GM15510 (cell line): Measurements from ENCODE around the gene SMYD3.

Experiments
- POLR2A ChIP-seq: IDR thresholded peaks from 3 replicates; pipeline ENCODE4 v1.6.1; 2011; ENCODE audit warnings: borderline replicate concordance; ENCODE audit not compliant: insufficient read length; ENCODE audit errors: extremely low read depth

SMYD3 gene

GRCh38 chr1:246332078-246332477, 175.0 kb downstream of the SMYD3 start:
- TF ChIP-seq POLR2A = no peak

DNA sequence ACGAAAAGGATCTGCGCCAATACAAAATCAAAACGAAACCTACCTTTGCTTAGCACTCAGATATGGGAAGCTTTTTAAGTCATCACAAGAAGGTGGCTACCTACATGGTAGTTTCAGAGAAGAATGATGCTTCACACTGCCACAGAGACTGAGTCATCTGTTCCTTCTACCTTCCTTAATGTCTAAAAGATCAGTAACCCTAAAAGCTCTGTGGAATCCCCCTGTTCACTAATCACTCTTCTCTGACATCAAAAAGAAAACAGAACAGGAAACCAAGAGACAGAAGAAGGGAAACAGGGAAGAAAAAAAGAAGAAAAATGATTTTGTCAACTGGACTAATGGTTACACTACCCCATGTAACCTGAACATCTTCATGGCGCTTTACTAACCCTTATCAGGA, 177.2 kb downstream of the SMYD3 start:
- TF ChIP-seq POLR2A = no peak

DNA sequence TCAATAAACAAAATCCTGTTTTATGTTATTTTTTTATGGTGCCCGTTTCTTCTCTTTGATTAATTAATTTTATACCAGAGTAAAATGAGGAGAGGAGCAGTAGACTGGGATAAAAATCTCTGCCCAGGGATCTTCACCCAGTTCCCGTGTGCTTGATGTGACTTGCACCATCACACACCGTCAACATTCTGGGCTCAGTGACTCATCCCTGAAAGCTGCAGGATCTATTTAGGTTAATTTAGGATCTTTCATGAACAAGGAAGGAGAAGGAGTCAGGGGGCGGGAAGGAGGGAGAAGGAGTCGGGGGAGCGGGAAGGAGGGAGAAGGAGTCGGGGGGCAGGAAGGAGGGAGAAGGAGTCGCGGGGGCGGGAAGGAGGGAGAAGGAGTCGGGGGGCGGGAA, 182.4 kb downstream of the SMYD3 start:
- TF ChIP-seq POLR2A = no peak

DNA sequence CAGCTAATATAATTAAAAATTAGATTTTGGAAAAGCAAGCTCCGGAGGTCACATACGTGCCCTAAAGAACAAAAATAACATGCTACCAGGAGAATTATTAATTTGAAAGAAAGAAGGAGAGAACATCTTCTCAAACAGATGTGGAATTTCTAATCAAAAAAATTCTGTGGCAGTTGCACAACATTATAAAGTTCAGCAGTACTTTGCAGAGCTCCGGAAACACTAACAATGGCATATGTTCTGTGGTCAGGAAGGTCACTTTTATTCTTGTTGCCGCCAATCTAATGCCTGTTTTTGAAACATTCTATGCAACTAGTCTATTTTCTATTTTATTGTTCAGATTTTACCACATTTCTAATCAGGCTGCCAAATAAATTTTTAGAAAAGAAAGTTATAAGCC, 186.8 kb downstream of the SMYD3 start:
- no peak for TF ChIP-seq POLR2A

DNA sequence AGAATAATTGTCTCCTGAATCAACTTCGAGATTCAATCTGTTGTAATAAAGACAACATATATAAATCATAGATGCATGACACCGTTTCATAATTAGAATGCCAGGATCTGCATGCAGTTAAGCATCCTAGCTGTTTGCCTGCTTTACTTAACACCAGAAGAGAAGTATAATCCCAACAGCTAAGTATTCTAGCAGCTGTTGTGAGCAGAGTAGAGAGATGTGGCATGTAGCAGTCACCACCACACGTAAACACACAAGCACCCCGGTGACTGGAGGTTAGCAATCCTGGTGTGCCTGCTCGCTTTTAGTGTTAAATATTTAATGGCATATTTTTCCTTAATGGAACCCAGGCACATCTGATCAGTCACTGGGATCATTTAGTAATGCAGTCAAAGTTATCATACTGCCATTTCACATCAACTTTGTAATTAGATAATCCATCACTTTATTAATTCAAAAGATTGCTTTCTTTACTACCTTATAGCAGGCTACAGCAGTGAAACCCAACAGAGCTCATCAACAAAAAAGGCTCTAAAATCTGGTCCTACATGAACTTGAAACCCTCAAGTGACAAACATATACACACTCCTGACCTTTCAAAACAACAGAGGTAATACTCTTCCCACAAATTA, 187.9 kb downstream of the SMYD3 start:
- no peak for TF ChIP-seq POLR2A

DNA sequence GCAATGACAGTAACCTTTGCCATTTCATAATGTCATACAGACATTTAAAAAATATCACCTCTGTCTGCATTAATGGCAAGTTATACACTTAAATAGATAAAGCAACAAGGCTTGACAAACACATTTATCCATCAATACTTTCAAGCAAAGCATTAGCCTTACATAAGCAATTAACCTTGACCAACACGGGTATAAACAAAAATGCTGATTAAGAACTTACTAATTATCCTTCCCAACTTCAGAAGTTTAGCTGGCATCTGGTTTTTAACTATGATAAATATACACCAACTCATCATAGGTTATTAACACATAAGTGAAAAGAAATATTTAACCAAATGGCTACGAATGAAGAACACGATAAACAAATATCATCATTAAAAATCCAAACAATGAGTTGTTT, 188.5 kb downstream of the SMYD3 start:
- no peak for TF ChIP-seq POLR2A

- no peak for TF ChIP-seq POLR2A
Observed at GRCh38 chr1:246318036-246318359, 189.1 kb downstream of the SMYD3 start.

DNA sequence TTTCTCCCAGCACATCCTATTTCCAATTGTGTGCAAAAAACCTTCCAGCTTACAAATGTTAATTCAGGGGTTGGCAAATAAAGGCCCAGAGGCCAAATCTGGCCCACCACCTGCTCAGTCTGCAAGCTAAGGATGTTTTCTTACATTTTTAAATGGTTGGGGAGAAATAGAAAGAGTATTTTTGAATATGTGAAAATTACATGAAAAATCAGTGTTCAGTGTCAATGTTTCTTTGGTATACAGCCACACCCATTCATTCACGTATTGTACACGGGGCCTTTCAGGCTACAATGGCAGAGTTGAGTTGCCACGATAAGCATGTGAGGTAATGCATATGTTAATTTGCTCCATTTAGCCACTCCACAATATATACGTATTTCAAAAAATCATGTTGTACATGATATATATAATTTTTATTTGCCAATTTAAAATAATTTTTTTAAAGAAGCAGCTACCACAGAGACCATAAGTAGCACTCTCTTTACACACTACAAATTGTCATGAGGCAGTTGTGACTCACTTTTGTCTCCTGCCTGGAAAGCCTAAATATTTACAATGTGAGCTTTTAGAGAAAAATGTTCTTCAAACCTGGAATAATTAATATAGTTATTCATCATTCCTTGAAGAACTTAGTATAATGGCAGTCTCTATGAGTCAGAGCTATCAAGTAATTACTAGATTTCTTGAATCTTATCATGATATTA, 189.6 kb downstream of the SMYD3 start:
- TF ChIP-seq POLR2A = no peak

DNA sequence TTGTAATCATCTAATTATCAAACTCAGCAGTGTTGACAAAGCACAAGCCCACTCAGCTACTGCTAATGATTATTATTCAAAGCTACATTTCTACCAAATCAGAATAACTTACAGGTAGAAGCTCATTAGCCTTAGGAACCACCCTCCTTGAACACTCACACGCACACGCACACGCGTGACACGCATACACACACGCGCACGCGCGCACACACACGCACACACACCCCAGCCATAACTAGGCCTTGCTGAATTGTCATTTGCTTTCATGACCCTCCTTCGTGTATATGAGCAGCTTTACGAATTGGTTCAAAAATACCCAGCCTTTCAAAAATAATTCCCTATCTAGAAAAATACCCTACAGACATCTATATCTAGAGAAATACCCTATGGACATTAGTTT, 195.6 kb downstream of the SMYD3 start:
- no peak for TF ChIP-seq POLR2A

DNA sequence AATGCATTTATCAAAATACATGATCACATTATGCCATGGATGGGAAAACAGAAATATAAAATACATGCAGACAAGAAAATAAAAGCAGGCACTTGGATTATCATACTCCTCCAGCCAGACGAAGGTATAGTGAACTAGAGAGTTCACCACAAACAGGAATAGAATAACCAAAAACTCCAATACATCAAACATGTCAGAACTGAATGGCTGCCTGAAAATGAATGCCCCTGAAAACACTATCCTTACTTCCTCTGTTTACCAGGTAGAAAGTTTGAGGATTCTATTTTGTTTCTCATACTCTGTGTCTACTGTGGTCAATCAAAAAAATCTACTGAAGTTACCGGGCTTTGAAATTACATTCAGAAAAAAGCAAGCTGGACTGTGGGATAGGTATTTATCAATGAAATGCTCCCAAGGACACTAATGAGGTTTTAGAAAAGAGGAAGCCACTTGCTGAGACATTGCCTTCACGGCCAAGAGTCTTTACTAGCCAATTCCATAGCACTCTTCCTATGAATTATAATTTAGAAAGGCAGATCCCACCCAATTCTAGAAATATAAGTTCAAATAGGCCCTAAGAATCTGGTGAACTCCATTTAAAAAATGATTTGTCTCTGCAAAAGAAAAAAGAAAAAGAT, 197.7 kb downstream of the SMYD3 start:
- no peak for TF ChIP-seq POLR2A

- TF ChIP-seq POLR2A = no peak
Observed at GRCh38 chr1:246308533-246309075, 198.5 kb downstream of the SMYD3 start.

DNA sequence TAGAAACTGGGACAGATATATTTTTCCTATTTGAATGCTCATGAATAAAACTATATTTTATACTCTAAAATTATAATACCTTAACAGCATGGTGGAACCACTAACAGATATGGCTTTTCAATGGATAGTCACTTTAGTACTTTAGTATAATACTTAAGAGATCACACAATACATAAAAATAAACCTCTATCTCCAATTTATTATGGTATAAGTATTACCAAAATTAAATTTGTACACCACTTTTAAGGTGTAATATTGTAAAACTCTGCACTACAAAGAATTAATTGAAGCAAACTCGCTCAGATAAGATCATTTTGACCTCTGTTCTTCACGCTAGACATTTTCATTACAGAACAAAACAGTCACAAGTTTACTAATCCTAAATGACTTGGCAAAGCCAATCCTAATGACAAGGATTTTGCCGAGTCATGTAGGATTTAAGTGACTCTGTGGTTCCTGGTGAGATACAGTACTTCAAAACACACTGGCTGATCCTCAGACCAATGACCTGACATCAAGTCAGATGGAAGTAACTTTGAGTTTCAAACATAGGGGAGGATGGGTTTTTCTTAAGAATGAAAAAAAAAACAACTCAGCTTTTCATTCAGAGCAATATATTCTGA, 200.6 kb downstream of the SMYD3 start:
- no peak for TF ChIP-seq POLR2A

DNA sequence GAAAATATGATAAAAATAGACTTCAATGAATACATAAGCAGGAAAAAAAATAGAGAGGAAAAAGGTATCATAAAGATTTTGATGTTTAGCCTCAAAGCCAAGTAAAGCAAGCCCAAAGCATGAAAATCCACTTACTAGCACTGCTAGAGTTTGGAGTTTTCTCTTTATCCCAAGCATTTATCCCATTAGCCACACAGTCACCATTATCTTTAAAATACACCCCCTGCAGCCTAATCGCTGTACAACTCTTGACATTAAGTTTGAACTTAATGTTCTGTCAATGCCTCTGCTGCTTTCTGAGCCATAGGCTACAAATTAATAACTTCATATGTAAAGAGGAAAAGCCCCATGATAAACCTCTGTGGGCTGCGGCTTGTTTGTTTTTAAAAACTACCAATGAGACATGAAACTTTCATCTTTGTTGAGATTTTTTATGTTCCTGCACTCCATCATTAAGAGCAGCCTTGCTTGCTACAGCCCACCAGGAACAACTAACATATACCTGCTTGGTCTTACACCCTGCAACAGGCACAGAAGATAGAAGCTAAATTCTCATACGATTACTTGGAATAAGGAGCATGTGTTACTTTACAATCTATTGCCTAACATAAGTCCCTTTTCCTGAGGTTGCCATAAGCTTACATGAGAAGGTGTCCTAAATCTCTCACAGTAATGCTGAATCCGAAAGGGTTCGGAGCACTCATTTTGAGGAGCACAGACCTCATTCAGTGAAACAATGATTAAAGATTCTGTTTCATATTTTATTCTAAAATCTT, 202.4 kb downstream of the SMYD3 start:
- no peak for TF ChIP-seq POLR2A

DNA sequence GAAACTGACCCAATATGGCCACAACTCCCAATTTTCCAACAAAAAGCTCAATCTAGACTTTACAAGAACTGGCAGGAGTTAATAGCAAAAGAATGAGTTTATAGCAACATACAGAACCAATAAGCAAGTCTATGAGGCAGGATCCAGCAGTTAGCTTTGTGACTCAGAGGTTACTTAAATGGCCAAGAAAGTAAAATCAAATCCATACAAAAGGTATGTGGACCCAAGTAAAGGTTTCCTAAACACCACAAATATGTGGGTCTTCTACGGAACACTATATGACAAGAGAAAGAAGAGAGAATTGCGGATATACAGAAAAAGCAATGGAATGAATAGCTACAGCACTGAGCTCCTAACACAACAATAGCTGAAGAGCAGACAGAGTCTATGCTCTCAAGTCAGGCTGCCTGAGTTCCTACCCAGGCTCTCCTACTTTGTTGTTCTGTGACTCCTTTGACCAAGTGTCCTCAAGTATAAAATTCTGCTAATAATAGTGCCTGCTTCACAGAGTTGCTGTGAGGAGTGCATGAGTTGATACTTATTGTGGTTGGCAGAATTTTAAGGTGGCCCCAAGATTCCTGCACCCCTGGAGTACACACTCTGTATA, 204.3 kb downstream of the SMYD3 start:
- no peak for TF ChIP-seq POLR2A
